MM.1S (cell line): Measurements from ENCODE around the gene CTNNA2.

ENCODE experiments used
- EZH2 ChIP-seq: fragments of 300-600 bp; sonication (generic); optimal IDR thresholded peaks from 2 replicates; pipeline ENCODE3; 2017; ENCODE audit warnings: low read depth, mild to moderate bottlenecking, antibody characterized with exemption, low read length, mixed read lengths
- TF ChIP-seq, protein P1 (sequence below): fragments of 300-600 bp; sonication (generic); IDR thresholded peaks from 2 replicates; pipeline ENCODE4 v1.5.1; 2016; ENCODE audit warnings: antibody characterized with exemption, low read length, mixed read lengths

DNA sequence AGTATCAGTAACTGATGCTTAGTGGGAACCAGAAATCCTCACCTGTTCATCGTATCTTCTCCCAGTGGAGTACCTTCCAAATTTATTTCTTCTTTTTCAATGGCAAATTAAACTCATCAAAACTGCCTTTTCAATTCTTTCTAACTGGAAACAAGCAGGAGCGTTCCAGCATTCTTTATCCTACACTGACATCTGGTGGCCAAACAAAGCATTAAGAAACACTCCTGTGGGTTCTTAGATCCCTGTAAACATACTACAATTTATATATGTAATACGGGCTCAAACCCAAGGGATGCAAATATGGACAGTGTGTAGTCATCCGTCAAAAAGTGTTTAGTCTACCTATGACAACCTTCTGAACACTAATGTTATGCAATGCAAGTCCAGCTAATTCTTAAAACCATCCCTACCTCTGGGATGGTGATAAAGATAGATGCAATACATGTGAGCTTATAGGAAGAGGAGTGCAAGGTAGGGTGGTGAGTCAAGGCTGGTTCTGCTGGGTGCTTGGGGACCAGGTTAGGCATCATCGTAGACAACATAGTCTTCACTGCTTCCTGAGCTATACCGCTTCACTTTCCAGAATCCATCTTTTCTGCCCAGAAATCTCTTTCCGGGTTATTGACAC lies 375.0 kb downstream of the CTNNA2 start:
- TF ChIP-seq, protein P1, sequence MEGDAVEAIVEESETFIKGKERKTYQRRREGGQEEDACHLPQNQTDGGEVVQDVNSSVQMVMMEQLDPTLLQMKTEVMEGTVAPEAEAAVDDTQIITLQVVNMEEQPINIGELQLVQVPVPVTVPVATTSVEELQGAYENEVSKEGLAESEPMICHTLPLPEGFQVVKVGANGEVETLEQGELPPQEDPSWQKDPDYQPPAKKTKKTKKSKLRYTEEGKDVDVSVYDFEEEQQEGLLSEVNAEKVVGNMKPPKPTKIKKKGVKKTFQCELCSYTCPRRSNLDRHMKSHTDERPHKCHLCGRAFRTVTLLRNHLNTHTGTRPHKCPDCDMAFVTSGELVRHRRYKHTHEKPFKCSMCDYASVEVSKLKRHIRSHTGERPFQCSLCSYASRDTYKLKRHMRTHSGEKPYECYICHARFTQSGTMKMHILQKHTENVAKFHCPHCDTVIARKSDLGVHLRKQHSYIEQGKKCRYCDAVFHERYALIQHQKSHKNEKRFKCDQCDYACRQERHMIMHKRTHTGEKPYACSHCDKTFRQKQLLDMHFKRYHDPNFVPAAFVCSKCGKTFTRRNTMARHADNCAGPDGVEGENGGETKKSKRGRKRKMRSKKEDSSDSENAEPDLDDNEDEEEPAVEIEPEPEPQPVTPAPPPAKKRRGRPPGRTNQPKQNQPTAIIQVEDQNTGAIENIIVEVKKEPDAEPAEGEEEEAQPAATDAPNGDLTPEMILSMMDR: peak; percentile 70
- no peak for TF ChIP-seq EZH2
